WTC11 (cell line): ENCODE measurements around the gene LRMDA. TPM values are rescaled to one million over a fixed set of nuclear protein-coding genes. Genes with fewer than 3 reads are reported as not detected.

ENCODE experiments used
- ATAC-seq: fragments of 200-7000 bp; cut with Tn5 transposase; 2 replicates; pipeline ENCODE4 v1.10.0; 2021; ENCODE audit warnings: mild to moderate bottlenecking, moderate library complexity
- CTCF ChIA-PET: fragments of 300-600 bp; sonication (Branson Sonifier 250); formaldehyde crosslinking; loops from one replicate; lab custom pipeline; 2021; ENCODE audit warnings: antibody characterized with exemption; lab: Charles Lee
- POLR2A ChIA-PET: fragments of 350-600 bp; sonication (Branson Sonifier 250); formaldehyde crosslinking; loops from one replicate; lab custom pipeline; 2021; ENCODE audit warnings: antibody characterized with exemption; lab: Charles Lee
- DNase-seq: peaks from one replicate; pipeline ENCODE4 v3.0.0; 2021; ENCODE audit warnings: low spot score
- H3K27ac Mint-ChIP-seq: 2 replicates; pipeline ENCODE4 v1.8.0; 2021; ENCODE audit warnings: mixed read lengths
- H3K27me3 Mint-ChIP-seq: 2 replicates; pipeline ENCODE4 v1.8.0; 2021; ENCODE audit warnings: low read depth, mild to moderate bottlenecking, moderate library complexity, mixed read lengths
- H3K36me3 Mint-ChIP-seq: 2 replicates; pipeline ENCODE4 v1.8.0; 2021; ENCODE audit warnings: mixed read lengths
- H3K4me1 Mint-ChIP-seq: 2 replicates; pipeline ENCODE4 v1.8.0; 2022; ENCODE audit warnings: mixed read lengths
- H3K4me3 Mint-ChIP-seq: 2 replicates; pipeline ENCODE4 v1.8.0; 2021; ENCODE audit warnings: mild to moderate bottlenecking, moderate library complexity, mixed read lengths
- H3K9me3 Mint-ChIP-seq: 2 replicates; pipeline ENCODE4 v1.8.0; 2021; ENCODE audit warnings: mixed read lengths
- AR ChIP-seq: fragments of 250-450 bp; sonication (Bioruptor Pico); IDR thresholded peaks from 2 replicates; pipeline ENCODE4 v1.9.0; 2021; ENCODE audit warnings: mild to moderate bottlenecking
- ARID4B ChIP-seq: sonication (generic); formaldehyde crosslinking; IDR thresholded peaks from 2 replicates; pipeline ENCODE4 v1.8.0; 2023; ENCODE audit warnings: missing genetic modification reagents, mild to moderate bottlenecking, borderline replicate concordance
- ATF3 ChIP-seq: sonication (generic); formaldehyde crosslinking; conservative IDR thresholded peaks from 2 replicates; pipeline ENCODE4 v1.8.1; 2022; ENCODE audit warnings: mild to moderate bottlenecking, missing genetic modification reagents
- CREM ChIP-seq: sonication (generic); formaldehyde crosslinking; IDR thresholded peaks from 2 replicates; pipeline ENCODE4 v1.8.1; 2022; ENCODE audit warnings: mild to moderate bottlenecking, missing genetic modification reagents, moderate library complexity
- FOXK1 ChIP-seq: sonication (generic); formaldehyde crosslinking; IDR thresholded peaks from 2 replicates; pipeline ENCODE4 v1.8.0; 2022; ENCODE audit warnings: mild to moderate bottlenecking, moderate library complexity, missing genetic modification reagents
- FOXP1 ChIP-seq: sonication (generic); formaldehyde crosslinking; IDR thresholded peaks from 2 replicates; pipeline ENCODE4 v1.8.0; 2022; ENCODE audit warnings: missing genetic modification reagents, mild to moderate bottlenecking, moderate library complexity, borderline replicate concordance
- GRHL2 ChIP-seq: fragments of 250-450 bp; sonication (Bioruptor Pico); IDR thresholded peaks from 2 replicates; pipeline ENCODE4 v1.8.0; 2022; ENCODE audit warnings: mild to moderate bottlenecking, moderate library complexity; ENCODE audit not compliant: insufficient replicate concordance, severe bottlenecking
- HMGA2 ChIP-seq: fragments of 250-450 bp; sonication (Bioruptor Pico); IDR thresholded peaks from 2 replicates; pipeline ENCODE4 v1.4.0; 2021; ENCODE audit warnings: mild to moderate bottlenecking, moderate library complexity
- JUN ChIP-seq: sonication (generic); formaldehyde crosslinking; IDR thresholded peaks from 2 replicates; pipeline ENCODE4 v1.8.0; 2023; ENCODE audit warnings: mild to moderate bottlenecking, missing genetic modification reagents
- MXD4 ChIP-seq: fragments of 250-450 bp; sonication (Bioruptor Pico); IDR thresholded peaks from 2 replicates; pipeline ENCODE4 v1.8.0; 2021; ENCODE audit warnings: mild to moderate bottlenecking, moderate library complexity, borderline replicate concordance
- MYBL2 ChIP-seq: sonication (generic); formaldehyde crosslinking; IDR thresholded peaks from 2 replicates; pipeline ENCODE4 v1.8.1; 2023; ENCODE audit warnings: mild to moderate bottlenecking, moderate library complexity, missing genetic modification reagents
- NFYB ChIP-seq: sonication (generic); formaldehyde crosslinking; conservative IDR thresholded peaks from 2 replicates; pipeline ENCODE4 v1.8.0; 2022; ENCODE audit warnings: low read depth, missing genetic modification reagents
- RELA ChIP-seq: sonication (generic); formaldehyde crosslinking; IDR thresholded peaks from 2 replicates; pipeline ENCODE4 v1.8.1; 2022; ENCODE audit warnings: missing genetic modification reagents, mild to moderate bottlenecking, borderline replicate concordance
- SMAD3 ChIP-seq: sonication (generic); formaldehyde crosslinking; IDR thresholded peaks from 2 replicates; pipeline ENCODE4 v1.8.0; 2022; ENCODE audit warnings: missing genetic modification reagents, mild to moderate bottlenecking, borderline replicate concordance
- TCF7 ChIP-seq: sonication (generic); formaldehyde crosslinking; IDR thresholded peaks from 2 replicates; pipeline ENCODE4 v1.8.0; 2022; ENCODE audit warnings: mild to moderate bottlenecking, low read depth, missing genetic modification reagents, moderate library complexity
- USF2 ChIP-seq: sonication (generic); formaldehyde crosslinking; IDR thresholded peaks from 2 replicates; pipeline ENCODE4 v1.8.1; 2023; ENCODE audit warnings: mild to moderate bottlenecking, missing genetic modification reagents, moderate library complexity
- ZNF671 ChIP-seq: fragments of 250-450 bp; sonication (Bioruptor Pico); IDR thresholded peaks from 2 replicates; pipeline ENCODE4 v1.8.0; 2021; ENCODE audit warnings: mild to moderate bottlenecking
- ZSCAN18 ChIP-seq: fragments of 250-450 bp; sonication (Bioruptor Pico); IDR thresholded peaks from 2 replicates; pipeline ENCODE4 v2.1.2; 2022; ENCODE audit warnings: mild to moderate bottlenecking, moderate library complexity
- total RNA-seq: library from RNA; stranded (reverse); gene quantifications from 3 replicates; pipeline ENCODE4 v1.2.3, GENCODE V29; 2021

Gene LRMDA
- total RNA-seq, 1 experiment from 2014 or later = 0.92 TPM

GRCh38 chr10:75720157-75720556 is 288.7 kb downstream of the LRMDA start:
- no peak for DNase-seq
- POLR2A ChIA-PET = no interaction called here
- Mint-ChIP-seq H3K4me1 (peaks cover 11% of the 10 kb centered on the region; the same call in 1 of the 2 replicates), H3K4me3 (no peak overlapping the region), H3K9me3 (no peaks in the 10 kb centered on the region)
- ATAC-seq = no peak
- TF ChIP-seq MYBL2 (CRISPR knock-in tag) (no peak), HMGA2 (no peak), USF2 (CRISPR knock-in tag) (no peak), FOXP1 (CRISPR knock-in tag) (no peak), JUN (CRISPR knock-in tag) (no peak), GRHL2 (CRISPR knock-in tag) (no peak), RELA (CRISPR knock-in tag) (no peak), AR (CRISPR knock-in tag) (no peak)
- TF ChIP-seq, all 79 proteins: peak for 0
- Mint-ChIP-seq H3K27ac (no peak overlapping the region), H3K36me3 (no peaks in the 10 kb centered on the region), H3K27me3 (no peaks in the 10 kb centered on the region; the same call in 1 of the 2 replicates)
- CTCF ChIA-PET = no interaction called here

- POLR2A ChIA-PET = no interaction called here
- TF ChIP-seq ZNF671 (CRISPR knock-in tag) = no peak
- no peak for TF ChIP-seq ARID4B (CRISPR knock-in tag)
- no peak for TF ChIP-seq JUN (CRISPR knock-in tag)
- TF ChIP-seq ATF3 (CRISPR knock-in tag) = no peak
- TF ChIP-seq NFYB = no peak
- TF ChIP-seq SMAD3 (CRISPR knock-in tag) = no peak
- TF ChIP-seq TCF7 (CRISPR knock-in tag) = no peak
- Mint-ChIP-seq H3K27ac (no peak overlapping the region), H3K36me3 (no peaks in the 10 kb centered on the region), H3K9me3 (no peaks in the 10 kb centered on the region), H3K27me3 (no peaks in the 10 kb centered on the region; the same call in 1 of the 2 replicates), H3K4me3 (no peak overlapping the region), H3K4me1 (no peaks in the 10 kb centered on the region)
- CTCF ChIA-PET = no interaction called here
- no peak for ATAC-seq
- no peak for DNase-seq
These were observed 290.6 kb downstream of the LRMDA start for GRCh38 chr10:75722020-75722419.

GRCh38 chr10:75722609-75723008 is 291.2 kb downstream of the LRMDA start:
- H3K27ac Mint-ChIP-seq = no peak overlapping the region
- H3K9me3 Mint-ChIP-seq = no peaks in the 10 kb centered on the region
- no peaks in the 10 kb centered on the region; the same call in 1 of the 2 replicates for H3K27me3 Mint-ChIP-seq
- ATAC-seq (no peak), DNase-seq (no peak)
- POLR2A ChIA-PET = no interaction called here
- H3K36me3 Mint-ChIP-seq = no peaks in the 10 kb centered on the region
- H3K4me3 Mint-ChIP-seq = no peak overlapping the region
- no peaks in the 10 kb centered on the region for H3K4me1 Mint-ChIP-seq
- CTCF ChIA-PET = no interaction called here
- TF ChIP-seq ARID4B (CRISPR knock-in tag) (no peak), MXD4 (CRISPR knock-in tag) (no peak), ZNF671 (CRISPR knock-in tag) (no peak), CREM (no peak), ZSCAN18 (CRISPR knock-in tag) (no peak), FOXK1 (CRISPR knock-in tag) (no peak), JUN (CRISPR knock-in tag) (no peak)
